Activated naive CD4-positive, alpha-beta T cell treated with anti-CD3 and anti-CD28 coated beads, Interleukin-2, amount 50 U/mL, for 72 hours (primary cell): Measurements from ENCODE around the gene ADGB. TPM values are rescaled to one million over a fixed set of nuclear protein-coding genes. Genes with fewer than 3 reads are reported as not detected.
A peak's percentile ranks its signal among the peaks of the same experiment; 100 is the strongest.

Experiments used
- ATAC-seq, 2 donors: fragments of 150-1000 bp; cut with Tn5 transposase; 2 replicates each; pipeline ENCODE4 v1.10.0; 2021; ENCODE audit warnings: mild to moderate bottlenecking in 2 of 2, moderate library complexity in 2 of 2
- DNase-seq, 2 donors: peaks; one replicate each; pipeline ENCODE4 v3.0.0; 2021 to 2022; ENCODE audit warnings: low spot score in 2 of 2
- H3K27ac Mint-ChIP-seq, 2 donors: one replicate each; pipeline ENCODE4 v1.8.0; 2022; ENCODE audit warnings: mild to moderate bottlenecking in 2 of 2, mixed read lengths in 2 of 2
- H3K36me3 Mint-ChIP-seq, 2 donors: one replicate each; pipeline ENCODE4 v1.8.0; 2022; ENCODE audit warnings: mixed read lengths in 2 of 2
- H3K9me3 Mint-ChIP-seq, 2 donors: one replicate each; pipeline ENCODE4 v1.8.0; 2022; ENCODE audit warnings: mixed read lengths in 2 of 2
- total RNA-seq, 2 donors: library from RNA; stranded (reverse); gene quantifications; one replicate each; pipeline ENCODE4 v1.2.3, GENCODE V29; 2022

ADGB gene
- total RNA-seq, 2 donors from 2014 or later = not detected

DNA sequence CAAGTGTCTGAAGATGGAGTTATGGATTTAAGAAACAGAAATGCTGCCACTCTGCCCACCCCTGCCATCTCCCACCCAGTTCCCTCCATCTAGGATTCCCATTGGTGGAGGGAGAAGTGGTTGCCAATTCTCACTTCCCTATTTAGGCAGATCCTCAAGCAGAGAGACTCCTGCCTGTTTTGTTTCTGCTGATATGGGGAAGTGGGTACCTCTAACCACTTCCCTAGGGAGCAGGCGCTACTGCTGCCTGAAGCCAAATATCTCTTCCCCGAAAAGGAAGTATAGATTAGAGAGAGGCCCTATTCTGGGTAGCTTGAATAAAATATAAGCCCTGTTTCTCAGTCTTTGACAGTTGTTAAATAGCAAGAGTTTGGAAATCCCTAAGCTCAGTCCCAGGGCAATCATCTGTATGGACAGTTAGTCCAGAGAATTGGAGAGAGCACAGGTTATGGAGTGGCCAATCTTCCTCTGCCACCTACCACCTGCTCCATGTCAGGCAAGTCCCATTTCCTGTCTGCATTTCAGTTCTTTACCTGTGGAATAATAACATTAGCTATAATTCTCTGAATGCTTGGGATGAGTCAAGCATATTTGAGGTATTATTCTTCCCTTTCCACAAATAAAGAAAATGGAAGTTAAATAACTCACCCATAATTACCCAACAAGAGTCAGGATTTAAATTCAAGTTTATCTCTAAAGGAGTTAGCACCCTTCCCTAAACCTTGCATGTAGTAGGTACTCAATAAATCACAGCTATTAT lies 2.6 kb upstream of the ADGB start:
- ATAC-seq (no peak), DNase-seq (no peak)
- H3K36me3 Mint-ChIP-seq = peaks cover 0 to 4% of the 10 kb centered on the region in 2 donors
- H3K9me3 Mint-ChIP-seq = no peaks in the 10 kb centered on the region
- no peak overlapping the region for H3K27ac Mint-ChIP-seq

DNA sequence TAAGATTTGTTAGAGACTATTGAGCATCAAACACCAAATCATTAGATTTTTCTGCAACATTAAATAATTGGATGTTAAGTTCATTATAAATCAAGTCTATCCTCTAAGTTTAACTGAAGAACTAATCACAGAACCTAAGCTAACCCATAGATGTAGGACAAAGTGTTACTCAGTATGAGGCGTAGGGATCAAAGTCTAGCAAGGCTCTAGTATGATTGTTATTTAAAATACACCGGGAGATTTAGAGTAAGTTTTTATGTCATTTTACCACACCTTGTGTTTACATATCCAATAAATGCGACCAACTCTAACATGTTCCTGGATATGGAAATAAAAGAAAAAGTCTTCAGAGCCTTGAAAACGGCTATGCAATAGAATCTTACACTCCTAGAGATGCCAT lies 2.6 kb downstream of the ADGB start:
- DNase-seq = no peak
- H3K9me3 Mint-ChIP-seq = no peaks in the 10 kb centered on the region
- no peak for ATAC-seq

DNA sequence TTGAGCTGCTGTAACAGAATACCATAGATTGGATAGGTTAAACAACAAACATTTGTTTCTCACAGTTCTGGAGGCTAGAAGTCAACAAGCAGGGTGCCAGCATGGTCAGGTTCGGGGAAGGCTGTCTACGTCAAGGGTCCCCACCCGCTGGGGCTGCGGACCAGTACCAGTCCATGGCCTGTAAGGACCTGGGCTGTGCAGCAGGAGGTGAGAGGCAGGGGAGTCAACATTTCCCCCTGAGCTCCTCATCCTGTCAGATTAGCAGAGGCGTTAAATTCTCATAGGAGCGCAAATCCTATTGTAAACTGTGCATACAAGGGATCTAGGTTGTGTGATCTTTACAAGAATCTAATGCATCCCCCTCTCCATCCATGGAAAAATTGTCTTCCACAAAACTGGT lies 3.8 kb downstream of the ADGB start:
- DNase-seq = no peak

More for the DNA sequence above, 2.6 kb downstream of the ADGB start:
- Mint-ChIP-seq H3K27ac (no peak overlapping the region), H3K36me3 (peaks cover 0 to 4% of the 10 kb centered on the region in 2 donors)

DNA sequence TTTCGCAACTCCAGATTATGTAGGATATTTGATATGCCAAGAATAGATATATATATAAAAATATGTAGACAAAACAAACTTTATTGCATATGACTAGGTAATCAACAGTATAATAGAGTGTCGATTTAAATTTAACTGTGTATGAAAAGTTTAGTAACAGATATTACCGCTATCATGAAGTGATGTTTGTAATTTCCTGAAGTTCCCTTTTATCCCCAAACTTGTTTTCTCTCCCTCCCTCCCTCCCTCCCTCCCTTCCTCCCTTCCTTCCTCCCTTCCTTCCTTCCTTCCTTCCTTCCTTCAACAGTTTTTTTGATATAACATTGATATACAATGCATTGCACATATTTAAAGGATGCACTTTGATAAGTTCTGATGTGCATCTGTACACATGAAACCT lies 15.2 kb downstream of the ADGB start:
- Mint-ChIP-seq H3K36me3 (no peaks in the 10 kb centered on the region), H3K9me3 (peaks cover 0 to 9% of the 10 kb centered on the region in 2 donors), H3K27ac (no peak overlapping the region)
- no peak for ATAC-seq
- no peak for DNase-seq

More for the DNA sequence above, 3.8 kb downstream of the ADGB start:
- H3K27ac Mint-ChIP-seq = no peak overlapping the region
- ATAC-seq = no peak
- H3K36me3 Mint-ChIP-seq = peaks cover 0 to 4% of the 10 kb centered on the region in 2 donors
- H3K9me3 Mint-ChIP-seq = no peaks in the 10 kb centered on the region

DNA sequence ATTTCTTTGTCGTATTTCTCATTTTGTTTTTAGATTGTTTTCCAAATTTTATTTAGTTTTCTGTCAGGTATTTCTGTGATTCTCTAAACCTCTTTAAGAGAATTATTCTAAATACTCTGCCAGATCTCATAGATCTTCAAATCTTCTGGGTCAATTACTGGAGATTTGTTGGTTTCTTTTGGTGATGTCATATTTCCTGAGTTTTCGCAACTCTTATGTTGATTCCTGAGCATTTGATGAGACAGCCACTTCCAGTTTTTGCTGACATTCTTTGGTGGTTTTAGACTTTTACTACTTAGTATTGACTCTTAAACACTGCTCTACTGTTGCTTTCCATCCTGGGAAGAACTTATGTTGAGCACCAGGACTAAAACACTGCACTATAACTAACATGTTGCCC lies 21.9 kb downstream of the ADGB start:
- Mint-ChIP-seq H3K36me3 (peaks cover 0 to 4% of the 10 kb centered on the region in 2 donors), H3K27ac (no peak overlapping the region), H3K9me3 (peaks cover 4% of the 10 kb centered on the region in 2 donors)
- DNase-seq = no peak
- ATAC-seq = no peak

DNA sequence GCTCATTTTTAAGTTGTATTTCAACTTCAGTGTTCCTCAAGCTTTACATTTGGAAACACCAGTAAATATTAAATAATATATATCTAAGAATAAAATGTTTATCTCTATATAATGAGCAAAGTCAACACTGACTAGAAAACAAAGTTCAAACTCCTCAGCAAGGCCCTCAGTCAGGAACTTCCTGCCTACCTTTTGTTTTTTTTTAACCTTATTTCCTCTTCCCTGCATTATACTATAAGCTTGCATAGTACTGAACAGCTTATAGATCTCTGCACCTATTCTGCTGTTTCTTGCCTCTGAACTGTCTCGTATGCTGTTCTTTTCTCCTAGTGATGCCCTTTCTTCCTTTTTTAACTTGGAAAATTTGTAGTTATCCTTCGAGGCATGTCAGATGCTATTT lies 29.6 kb downstream of the ADGB start:
- DNase-seq (no peak), ATAC-seq (no peak)
- Mint-ChIP-seq H3K27ac (no peak overlapping the region), H3K36me3 (no peaks in the 10 kb centered on the region), H3K9me3 (no peaks in the 10 kb centered on the region)

DNA sequence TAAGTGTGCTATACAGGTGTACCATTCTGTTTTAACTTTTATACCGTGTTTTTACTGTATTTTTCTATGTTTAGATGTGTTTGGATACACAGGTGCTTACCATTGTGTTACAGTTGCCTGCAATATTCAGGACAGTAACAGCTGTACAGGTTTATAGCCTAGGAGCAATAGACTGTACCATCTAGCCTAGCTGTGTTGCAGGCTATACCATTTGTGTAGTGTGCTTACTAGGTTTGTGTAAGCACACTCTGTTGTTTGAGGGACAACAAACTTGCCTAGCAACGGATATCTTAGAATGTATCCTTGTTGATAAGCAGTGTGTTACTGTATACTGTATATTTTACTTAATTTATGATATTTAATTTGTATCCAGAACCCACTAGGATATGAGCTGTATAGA lies 35.2 kb downstream of the ADGB start:
- H3K36me3 Mint-ChIP-seq = no peaks in the 10 kb centered on the region
- H3K27ac Mint-ChIP-seq = no peak overlapping the region
- no peak for ATAC-seq
- DNase-seq = no peak
- no peaks in the 10 kb centered on the region for H3K9me3 Mint-ChIP-seq

DNA sequence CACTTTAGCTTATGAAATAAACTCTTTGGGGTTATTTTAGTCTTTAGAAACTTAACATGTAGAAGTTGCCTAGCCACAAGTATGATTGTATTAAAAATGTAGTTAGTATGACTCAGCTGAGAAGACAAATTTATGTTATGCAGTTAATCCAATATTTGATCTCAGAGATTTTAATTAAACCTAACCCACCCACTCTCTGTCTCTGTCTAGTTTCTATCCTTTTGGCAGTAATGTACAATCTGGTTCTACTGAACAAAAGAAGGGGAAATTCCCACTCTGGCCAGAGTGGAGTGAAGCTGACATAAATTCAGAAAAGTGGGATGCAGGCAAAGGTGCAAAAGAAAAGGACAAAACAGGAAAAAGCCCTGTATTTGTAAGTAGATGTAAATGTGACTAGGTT lies 36.4 kb downstream of the ADGB start:
- ATAC-seq (no peak), DNase-seq (no peak)
- H3K27ac Mint-ChIP-seq = no peak overlapping the region
- no peaks in the 10 kb centered on the region for H3K36me3 Mint-ChIP-seq
- no peaks in the 10 kb centered on the region for H3K9me3 Mint-ChIP-seq

DNA sequence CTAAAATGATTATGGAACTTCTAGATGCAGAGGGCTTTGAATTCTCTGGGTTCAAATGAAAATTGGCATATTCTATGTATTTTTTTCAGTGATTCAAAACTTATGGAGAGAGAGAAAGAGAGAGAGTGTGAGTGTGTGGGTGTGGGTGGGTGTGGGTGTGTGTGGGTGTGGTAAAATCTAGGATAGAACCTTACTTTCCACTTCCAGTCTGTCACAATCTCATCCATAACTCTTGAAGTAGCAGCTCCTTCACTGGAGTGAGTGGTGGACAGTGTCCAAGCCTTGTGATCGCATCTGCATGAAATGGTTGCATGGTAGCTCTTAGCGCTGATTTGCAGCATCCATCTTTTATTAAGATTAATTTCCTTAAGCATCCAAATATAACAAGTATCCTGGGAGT lies 37.7 kb downstream of the ADGB start:
- no peak for DNase-seq
- Mint-ChIP-seq H3K27ac (no peak overlapping the region), H3K9me3 (no peaks in the 10 kb centered on the region), H3K36me3 (no peaks in the 10 kb centered on the region)
- ATAC-seq = no peak

DNA sequence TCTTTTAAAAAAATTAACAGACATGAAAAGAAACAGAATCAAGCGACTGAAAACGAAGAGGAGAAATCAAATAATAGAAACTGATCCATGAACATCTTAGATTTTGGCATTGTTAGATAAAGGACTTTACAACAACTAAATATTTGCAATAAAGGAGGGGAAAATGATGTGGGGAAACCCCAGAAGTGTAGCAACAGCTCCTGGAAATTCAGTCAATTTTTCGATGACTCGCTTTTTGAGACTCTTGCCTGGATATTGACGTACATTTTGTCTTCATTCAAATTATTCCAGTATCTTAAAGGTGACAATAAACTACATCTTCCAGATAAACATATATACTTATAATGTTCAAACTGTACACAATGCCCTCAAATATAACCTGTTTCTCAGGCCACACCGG lies 44.1 kb downstream of the ADGB start:
- no peak for DNase-seq
- Mint-ChIP-seq H3K27ac (no peak overlapping the region), H3K36me3 (no peaks in the 10 kb centered on the region), H3K9me3 (no peaks in the 10 kb centered on the region)
- no peak for ATAC-seq

DNA sequence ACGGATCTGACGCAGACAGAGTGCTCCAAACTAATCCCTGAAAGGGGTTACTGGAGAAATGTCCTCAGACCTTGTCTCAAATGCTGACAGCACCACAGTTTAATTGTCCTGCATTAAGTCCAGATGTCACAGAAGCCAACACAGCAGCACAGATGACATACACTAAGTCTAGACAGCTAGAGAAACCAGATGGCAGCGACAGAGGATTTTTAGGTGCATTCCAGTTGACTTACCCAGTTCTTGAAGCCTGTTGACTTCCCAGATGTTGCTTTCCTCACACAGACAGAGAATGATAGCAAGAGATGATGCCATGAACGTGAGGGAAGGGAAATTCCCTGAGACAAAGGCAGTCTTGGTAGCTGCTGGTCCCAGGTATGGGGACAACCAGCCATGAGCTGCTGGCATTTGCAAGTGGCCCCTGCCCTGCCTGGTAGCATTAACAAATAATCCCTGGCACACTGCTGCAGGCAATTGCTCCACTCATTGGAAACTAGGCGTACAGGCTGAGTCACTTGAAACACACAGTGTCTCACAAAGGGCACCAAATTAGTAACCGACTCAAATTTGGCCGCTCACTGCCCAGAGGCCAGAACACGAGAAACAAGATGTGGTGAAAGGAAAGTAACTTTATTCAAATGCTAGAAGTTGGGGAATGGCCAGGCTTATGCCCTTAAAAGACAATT lies 52.2 kb downstream of the ADGB start:
- DNase-seq (no peak), ATAC-seq (no peak)
- Mint-ChIP-seq H3K36me3 (no peaks in the 10 kb centered on the region), H3K9me3 (no peaks in the 10 kb centered on the region), H3K27ac (no peak overlapping the region)

DNA sequence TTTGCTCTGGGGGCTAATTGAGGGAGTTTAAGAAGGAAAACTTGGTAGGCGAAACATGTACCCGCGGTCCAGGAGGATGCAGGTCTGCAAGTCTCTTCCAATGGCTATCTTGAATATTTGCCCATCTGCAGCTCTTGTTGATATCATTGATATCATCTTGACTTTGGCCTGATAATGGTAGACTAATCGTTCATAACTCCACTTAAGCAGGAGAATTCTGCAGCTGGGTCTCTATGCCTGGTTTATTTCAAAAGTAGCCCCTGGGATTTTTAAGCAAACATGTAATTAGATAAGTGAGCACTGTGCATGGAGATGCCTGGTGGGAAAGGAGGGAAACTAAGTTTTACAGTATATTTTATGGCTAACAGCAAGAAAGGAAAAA lies 52.7 kb downstream of the ADGB start:
- no peaks in the 10 kb centered on the region for H3K36me3 Mint-ChIP-seq
- DNase-seq (no peak), ATAC-seq (no peak)
- H3K27ac Mint-ChIP-seq = no peak overlapping the region
- no peaks in the 10 kb centered on the region for H3K9me3 Mint-ChIP-seq

DNA sequence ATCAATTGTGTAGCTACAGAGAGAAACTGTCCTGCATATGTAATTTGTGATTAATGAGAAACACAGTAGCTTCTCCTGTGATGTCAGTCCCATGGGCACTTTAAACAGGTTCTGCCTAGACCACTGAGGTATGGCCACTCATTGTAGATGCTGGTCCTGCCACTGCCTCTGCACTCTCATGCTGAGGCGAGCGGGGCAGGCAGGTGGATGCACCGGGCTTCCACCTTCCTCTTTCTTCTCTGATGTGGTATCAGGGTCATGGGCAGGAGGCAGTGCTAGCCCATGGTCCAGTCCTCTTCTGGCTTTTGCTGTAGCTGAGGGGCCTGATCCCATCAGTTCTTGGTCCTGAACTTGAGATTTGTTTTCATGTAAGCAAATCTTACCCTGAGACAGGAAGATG lies 58.7 kb downstream of the ADGB start:
- no peak for DNase-seq
- H3K27ac Mint-ChIP-seq = no peak overlapping the region
- H3K36me3 Mint-ChIP-seq = no peaks in the 10 kb centered on the region
- no peak for ATAC-seq
- H3K9me3 Mint-ChIP-seq = peaks cover 0 to 5% of the 10 kb centered on the region in 2 donors

DNA sequence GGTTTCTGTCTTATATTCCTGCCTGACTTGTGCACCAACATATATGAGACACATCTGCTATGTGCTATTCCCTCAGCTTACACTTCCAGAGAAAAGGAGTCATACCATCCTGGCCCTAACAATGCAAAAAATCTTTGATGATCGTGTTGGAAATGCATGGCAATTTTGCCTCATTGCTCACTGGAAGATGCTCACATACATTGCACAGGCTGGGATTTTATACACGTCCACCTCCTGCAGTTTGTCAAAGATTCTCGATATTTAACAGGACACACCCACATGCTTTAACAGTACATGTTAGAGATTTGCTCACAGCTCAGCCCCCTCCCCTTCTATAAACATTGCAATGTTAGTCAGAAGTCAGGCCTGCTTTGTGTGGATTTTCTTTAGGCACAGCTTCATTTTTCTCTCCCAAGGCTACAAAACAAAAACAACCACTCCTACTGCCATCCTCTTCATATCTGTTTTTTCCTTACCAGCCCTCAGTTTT lies 66.1 kb downstream of the ADGB start:
- no peak for DNase-seq
- Mint-ChIP-seq H3K36me3 (no peaks in the 10 kb centered on the region), H3K27ac (no peak overlapping the region), H3K9me3 (peaks cover 0 to 5% of the 10 kb centered on the region in 2 donors)
- no peak for ATAC-seq

DNA sequence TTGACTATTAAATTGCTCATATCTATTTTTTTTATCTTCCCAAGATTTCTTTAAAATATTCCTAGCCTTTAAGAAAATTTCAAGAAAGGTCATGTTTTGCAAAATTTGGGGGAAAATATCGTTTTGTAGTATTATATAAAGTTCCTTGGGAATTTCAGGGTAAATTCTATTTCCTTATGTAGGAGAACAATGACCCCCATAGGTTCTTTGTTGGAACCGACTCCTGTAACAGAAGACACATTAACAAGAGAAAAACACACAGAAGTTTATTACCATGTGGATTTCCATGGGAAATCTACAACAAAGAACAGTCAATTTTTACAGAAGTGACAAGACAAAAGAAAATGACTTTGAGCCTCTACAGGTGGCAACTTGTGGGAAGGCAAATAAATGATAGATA lies 68.1 kb downstream of the ADGB start:
- peaks cover 0 to 3% of the 10 kb centered on the region in 2 donors for H3K9me3 Mint-ChIP-seq
- ATAC-seq = no peak
- H3K36me3 Mint-ChIP-seq = no peaks in the 10 kb centered on the region
- no peak overlapping the region for H3K27ac Mint-ChIP-seq
- no peak for DNase-seq

DNA sequence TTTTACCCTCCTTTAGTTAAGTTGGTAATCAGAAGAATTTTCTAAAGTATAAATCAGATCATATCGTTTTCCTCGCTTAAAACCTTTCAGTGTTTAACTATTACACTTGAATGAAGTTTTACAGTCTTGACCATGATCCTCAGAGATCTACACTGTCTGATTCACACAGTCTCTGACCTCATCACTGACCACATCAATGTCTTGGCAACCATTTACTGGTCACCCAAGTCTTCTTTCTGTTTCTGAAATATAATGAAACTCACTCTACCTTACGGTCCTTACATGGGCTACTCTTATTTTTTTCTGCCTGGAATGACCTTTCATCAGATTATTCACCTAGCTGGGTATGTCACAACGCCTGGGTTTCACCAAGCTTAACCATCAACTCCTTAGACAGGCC lies 71.4 kb downstream of the ADGB start:
- Mint-ChIP-seq H3K36me3 (no peaks in the 10 kb centered on the region), H3K27ac (no peak overlapping the region), H3K9me3 (no peaks in the 10 kb centered on the region)
- ATAC-seq = peak in 1 of 2 donors; percentile 61
- DNase-seq = no peak

DNA sequence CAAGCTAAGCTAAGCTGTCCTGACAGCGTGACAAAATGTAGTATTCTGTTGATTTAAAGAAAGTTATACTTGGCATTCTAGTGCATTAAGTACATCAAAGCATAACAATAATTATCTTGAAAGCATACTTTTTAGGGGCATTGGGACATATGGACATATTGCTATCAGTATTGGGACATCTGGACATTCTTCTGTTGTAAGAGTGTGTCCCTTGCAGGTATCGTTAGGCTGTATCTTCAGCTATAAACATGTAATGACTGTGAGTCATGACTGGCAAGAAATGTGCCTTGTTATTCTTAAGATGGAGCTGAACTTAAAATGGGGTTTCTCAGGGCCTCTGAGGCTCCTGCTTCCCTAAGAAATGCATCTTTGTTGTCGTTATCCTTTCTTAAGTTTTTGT lies 74.3 kb downstream of the ADGB start:
- DNase-seq = no peak
- Mint-ChIP-seq H3K36me3 (no peaks in the 10 kb centered on the region), H3K9me3 (no peaks in the 10 kb centered on the region), H3K27ac (no peak overlapping the region)
- ATAC-seq = no peak

DNA sequence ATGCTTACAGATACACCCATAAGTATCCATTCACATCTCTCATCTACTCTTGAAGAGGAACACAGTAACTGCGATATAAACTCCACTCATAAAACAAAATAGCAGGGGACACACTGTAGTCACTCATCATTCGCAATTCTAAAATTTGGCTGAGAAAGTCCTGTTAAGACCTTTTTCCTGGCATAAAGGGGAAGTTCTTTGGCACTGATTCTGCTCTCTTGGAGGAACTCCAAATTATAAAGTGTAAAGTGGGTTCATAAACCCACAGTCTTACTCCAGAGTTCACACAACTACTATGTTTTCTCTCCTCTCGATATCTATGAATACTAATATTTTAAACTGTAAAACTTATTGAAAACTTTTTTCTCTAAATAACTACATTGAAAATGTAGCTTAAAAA lies 80.6 kb downstream of the ADGB start:
- Mint-ChIP-seq H3K27ac (no peak overlapping the region), H3K36me3 (no peaks in the 10 kb centered on the region), H3K9me3 (no peaks in the 10 kb centered on the region)
- ATAC-seq = no peak
- no peak for DNase-seq
